Measurements from ENCODE around the gene ALKBH1.
"Not testable (repeated sequence)": the region's sequence is repeated elsewhere in the genome, so short reads cannot be mapped to it uniquely, and the experiment has no call there.

ALKBH1 gene

DNA sequence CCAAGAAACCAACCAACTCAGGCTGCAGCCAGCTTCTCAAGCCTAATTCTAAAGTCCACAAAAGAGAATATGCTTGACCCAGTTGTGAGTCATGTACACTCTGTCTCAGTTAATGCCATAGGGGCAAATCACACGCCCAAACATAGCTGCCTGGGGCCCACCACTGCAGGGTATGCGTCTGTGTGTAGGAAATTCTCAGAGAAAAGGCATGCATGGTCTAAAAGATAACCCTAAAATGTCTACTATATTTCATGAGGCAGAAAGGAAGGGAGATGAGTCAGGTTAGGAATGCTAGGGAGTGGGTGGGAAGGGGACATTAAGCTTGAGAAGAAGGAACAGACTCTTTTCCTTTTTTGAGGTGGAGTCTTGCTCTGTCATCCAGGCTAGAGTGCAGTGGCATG lies 69.1 kb downstream of the ALKBH1 start:
- Histone ChIP-seq H3K4me2 (ENCODE audit: insufficient read depth, low read length) (no peak overlapping the region), H3K9me3 (ENCODE audit: insufficient read depth, low read length, severe bottlenecking) (peaks cover 4% of the 10 kb centered on the region), H2AFZ (ENCODE audit: low read depth, low read length) (no peak overlapping the region), H3K27me3 (ENCODE audit: insufficient read depth, low read length, poor library complexity) (no peaks in the 10 kb centered on the region), H3K9ac (ENCODE audit: low read depth, low read length) (no peak overlapping the region), H4K20me1 (ENCODE audit: insufficient read depth, low read length) (no peaks in the 10 kb centered on the region), H3K4me3 (ENCODE audit: low read depth in 1 of 2, low read length in 2 of 2) (no peak overlapping the region), H3K4me1 (ENCODE audit: insufficient read depth, low read length) (no peaks in the 10 kb centered on the region), H3K79me2 (ENCODE audit: insufficient read depth, low read length) (no peaks in the 10 kb centered on the region), H3K27ac (ENCODE audit: low read length) (no peak overlapping the region), H3K36me3 (ENCODE audit: insufficient read depth, low read length) (no peaks in the 10 kb centered on the region)
- ATAC-seq (ENCODE audit: insufficient read depth, low read depth) (no peak), DNase-seq (no peak)
- TF ChIP-seq, protein P1, sequence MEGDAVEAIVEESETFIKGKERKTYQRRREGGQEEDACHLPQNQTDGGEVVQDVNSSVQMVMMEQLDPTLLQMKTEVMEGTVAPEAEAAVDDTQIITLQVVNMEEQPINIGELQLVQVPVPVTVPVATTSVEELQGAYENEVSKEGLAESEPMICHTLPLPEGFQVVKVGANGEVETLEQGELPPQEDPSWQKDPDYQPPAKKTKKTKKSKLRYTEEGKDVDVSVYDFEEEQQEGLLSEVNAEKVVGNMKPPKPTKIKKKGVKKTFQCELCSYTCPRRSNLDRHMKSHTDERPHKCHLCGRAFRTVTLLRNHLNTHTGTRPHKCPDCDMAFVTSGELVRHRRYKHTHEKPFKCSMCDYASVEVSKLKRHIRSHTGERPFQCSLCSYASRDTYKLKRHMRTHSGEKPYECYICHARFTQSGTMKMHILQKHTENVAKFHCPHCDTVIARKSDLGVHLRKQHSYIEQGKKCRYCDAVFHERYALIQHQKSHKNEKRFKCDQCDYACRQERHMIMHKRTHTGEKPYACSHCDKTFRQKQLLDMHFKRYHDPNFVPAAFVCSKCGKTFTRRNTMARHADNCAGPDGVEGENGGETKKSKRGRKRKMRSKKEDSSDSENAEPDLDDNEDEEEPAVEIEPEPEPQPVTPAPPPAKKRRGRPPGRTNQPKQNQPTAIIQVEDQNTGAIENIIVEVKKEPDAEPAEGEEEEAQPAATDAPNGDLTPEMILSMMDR (IDR thresholded peaks at IDR 0.05; ENCODE audit: borderline replicate concordance, extremely low read depth, low read length, poor library complexity, severe bottlenecking), result no peak
- no peak for TF ChIP-seq EZH2 (IDR thresholded peaks at IDR 0.05; ENCODE audit: borderline replicate concordance, low read depth, low read length, severe bottlenecking)

DNA sequence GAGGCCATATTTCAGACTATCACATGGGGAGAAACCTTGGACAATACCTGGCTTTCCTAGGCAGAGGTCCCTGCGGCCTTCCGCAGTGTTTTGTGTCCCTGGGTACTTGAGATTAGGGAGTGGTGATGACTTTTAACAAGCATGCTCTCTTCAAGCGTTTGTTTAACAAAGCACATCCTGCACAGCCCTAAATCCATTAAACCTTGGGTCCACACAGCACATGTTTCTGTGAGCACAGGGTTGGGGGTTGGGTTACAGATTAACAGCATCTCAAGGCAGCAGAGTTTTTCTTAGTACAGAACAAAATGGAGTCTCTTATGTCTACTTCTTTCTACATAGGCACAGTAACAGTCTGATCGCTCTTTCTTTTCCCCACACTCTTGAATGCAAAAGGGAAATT lies 72.0 kb downstream of the ALKBH1 start:
- not testable (repeated sequence) for ATAC-seq (ENCODE audit: insufficient read depth, low read depth); H3K9ac ChIP-seq (ENCODE audit: low read depth, low read length); DNase-seq; H3K27ac ChIP-seq (ENCODE audit: low read length); H3K4me3 ChIP-seq (ENCODE audit: low read depth in 1 of 2, low read length in 2 of 2); H2AFZ ChIP-seq (ENCODE audit: low read depth, low read length); H3K79me2 ChIP-seq (ENCODE audit: insufficient read depth, low read length); H3K36me3 ChIP-seq (ENCODE audit: insufficient read depth, low read length); H3K27me3 ChIP-seq (ENCODE audit: insufficient read depth, low read length, poor library complexity); H4K20me1 ChIP-seq (ENCODE audit: insufficient read depth, low read length); H3K4me2 ChIP-seq (ENCODE audit: insufficient read depth, low read length); H3K4me1 ChIP-seq (ENCODE audit: insufficient read depth, low read length)
- H3K9me3 ChIP-seq (ENCODE audit: insufficient read depth, low read length, severe bottlenecking), result peaks cover 17% of the 10 kb centered on the region

DNA sequence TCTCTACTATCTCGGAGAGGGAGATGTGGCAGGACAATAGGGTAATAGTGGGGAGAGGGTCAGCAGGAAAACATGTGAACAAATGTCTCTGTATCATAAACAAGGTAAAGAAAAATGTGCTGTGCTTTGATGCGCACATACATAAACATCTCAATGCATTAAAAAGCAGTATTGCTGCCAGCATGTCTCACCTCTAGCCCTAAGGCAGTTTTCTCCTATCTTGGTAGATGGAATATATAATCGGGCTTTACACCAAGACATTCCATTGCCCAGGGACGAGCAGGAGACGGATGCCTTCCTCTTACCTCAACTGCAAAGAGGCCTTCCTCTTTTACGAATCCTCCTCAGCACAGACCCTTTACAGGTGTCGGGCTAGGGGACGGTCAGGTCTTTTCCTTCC lies 72.4 kb downstream of the ALKBH1 start:
- not testable (repeated sequence) for H3K27ac ChIP-seq (ENCODE audit: low read length); H3K4me2 ChIP-seq (ENCODE audit: insufficient read depth, low read length); H2AFZ ChIP-seq (ENCODE audit: low read depth, low read length); H4K20me1 ChIP-seq (ENCODE audit: insufficient read depth, low read length); H3K4me1 ChIP-seq (ENCODE audit: insufficient read depth, low read length); H3K36me3 ChIP-seq (ENCODE audit: insufficient read depth, low read length); H3K4me3 ChIP-seq (ENCODE audit: low read depth in 1 of 2, low read length in 2 of 2); ATAC-seq (ENCODE audit: insufficient read depth, low read depth); DNase-seq; H3K27me3 ChIP-seq (ENCODE audit: insufficient read depth, low read length, poor library complexity); H3K9ac ChIP-seq (ENCODE audit: low read depth, low read length); H3K79me2 ChIP-seq (ENCODE audit: insufficient read depth, low read length)
- peaks cover 17% of the 10 kb centered on the region for H3K9me3 ChIP-seq (ENCODE audit: insufficient read depth, low read length, severe bottlenecking)

DNA sequence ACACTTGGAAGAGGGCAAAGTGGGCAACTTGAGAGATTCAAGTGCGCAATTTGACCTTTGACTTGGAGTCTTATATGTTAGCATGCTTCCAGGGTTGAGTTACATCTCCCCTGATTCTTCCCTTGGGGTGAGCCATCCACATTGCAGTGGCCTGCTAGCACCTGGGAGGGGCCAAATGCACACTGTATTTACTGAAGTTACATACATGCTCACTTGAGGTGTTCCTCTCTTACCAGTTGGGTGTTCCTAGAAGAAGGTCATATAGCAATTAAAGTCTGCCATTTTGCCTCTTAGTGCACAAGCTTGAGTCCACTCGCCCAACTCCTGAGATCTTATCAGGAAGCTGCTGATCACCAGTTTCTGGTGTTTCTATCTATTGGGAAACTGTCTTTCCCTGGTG lies 77.7 kb downstream of the ALKBH1 start:
- no peaks in the 10 kb centered on the region for H4K20me1 ChIP-seq (ENCODE audit: insufficient read depth, low read length)
- H2AFZ ChIP-seq (ENCODE audit: low read depth, low read length), result no peak overlapping the region
- DNase-seq (no peak), ATAC-seq (ENCODE audit: insufficient read depth, low read depth) (no peak)
- H3K36me3 ChIP-seq (ENCODE audit: insufficient read depth, low read length), result no peaks in the 10 kb centered on the region
- H3K4me2 ChIP-seq (ENCODE audit: insufficient read depth, low read length), result no peak overlapping the region
- no peak overlapping the region for H3K4me3 ChIP-seq (ENCODE audit: low read depth in 1 of 2, low read length in 2 of 2)
- no peaks in the 10 kb centered on the region for H3K79me2 ChIP-seq (ENCODE audit: insufficient read depth, low read length)
- H3K27ac ChIP-seq (ENCODE audit: low read length), result no peak overlapping the region
- TF ChIP-seq, protein P1 (IDR thresholded peaks at IDR 0.05; ENCODE audit: borderline replicate concordance, extremely low read depth, low read length, poor library complexity, severe bottlenecking), result no peak
- no peak for TF ChIP-seq EZH2 (IDR thresholded peaks at IDR 0.05; ENCODE audit: borderline replicate concordance, low read depth, low read length, severe bottlenecking)
- no peaks in the 10 kb centered on the region for H3K27me3 ChIP-seq (ENCODE audit: insufficient read depth, low read length, poor library complexity)
- no peaks in the 10 kb centered on the region for H3K4me1 ChIP-seq (ENCODE audit: insufficient read depth, low read length)
- no peak overlapping the region for H3K9ac ChIP-seq (ENCODE audit: low read depth, low read length)
- H3K9me3 ChIP-seq (ENCODE audit: insufficient read depth, low read length, severe bottlenecking), result peaks cover 20% of the 10 kb centered on the region

Measured in DND-41 (cell line).